ENCODE results near the gene SPTBN2.

The SPTBN2 gene

DNA sequence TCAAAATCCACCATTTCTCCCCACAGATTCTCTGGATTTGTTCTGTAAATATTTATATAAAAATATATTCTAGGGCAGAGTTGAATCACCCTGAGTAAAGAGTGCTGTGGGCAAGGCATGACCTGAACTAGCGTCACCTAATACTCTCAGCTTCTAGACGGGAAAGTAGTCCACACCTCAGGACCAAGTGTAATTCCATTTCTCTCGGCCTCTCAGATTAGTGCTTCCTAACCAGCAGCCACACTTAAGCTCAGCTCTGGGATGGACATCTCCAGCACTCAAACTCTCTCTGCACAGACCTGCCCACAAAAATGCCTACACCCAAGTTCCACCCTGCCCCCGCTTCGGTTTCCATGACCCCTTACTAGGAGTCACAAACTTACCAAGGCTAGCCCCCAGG lies 5.3 kb downstream of the SPTBN2 start:
- no peak overlapping the region for H2BK5ac ChIP-seq (ENCODE audit: low read length)
- no peak overlapping the region for H4K8ac ChIP-seq (ENCODE audit: low read depth, low read length)
- H3K4me2 ChIP-seq (ENCODE audit: low read length), result no peak overlapping the region
- WGBS (ENCODE audit: extremely low coverage, insufficient coverage, low lambda C conversion rate), result no CpG with 5 or more reads among the region's 5 CpGs
- no peak overlapping the region for H3K27ac ChIP-seq (ENCODE audit: low read depth, low read length)
- H4K5ac ChIP-seq (ENCODE audit: low read length), result no peak overlapping the region
- H3K4me1 ChIP-seq (ENCODE audit: control insufficient read depth, low read depth, low read length), result no peaks in the 10 kb centered on the region
- no peaks in the 10 kb centered on the region for H3K27me3 ChIP-seq (ENCODE audit: insufficient read depth, low read length, poor library complexity)
- H3K9ac ChIP-seq (ENCODE audit: low read length), result no peak overlapping the region
- no peak overlapping the region for H2AK5ac ChIP-seq (ENCODE audit: low read length)
- no peak overlapping the region for H3K23ac ChIP-seq (ENCODE audit: low read length)
- no peak overlapping the region for H3K56ac ChIP-seq (ENCODE audit: low read length)
- H3K4ac ChIP-seq (ENCODE audit: low read depth, low read length), result no peak overlapping the region
- no peak overlapping the region for H3K4me3 ChIP-seq (ENCODE audit: low read length)
- DNase-seq, result no peak
- peaks cover 7% of the 10 kb centered on the region for H3K79me1 ChIP-seq (ENCODE audit: low read length)
- H3K79me2 ChIP-seq (ENCODE audit: control insufficient read depth, insufficient read depth, low read length), result peaks cover 4% of the 10 kb centered on the region
- no peak overlapping the region for H2BK120ac ChIP-seq (ENCODE audit: low read depth, low read length)
- H3K36me3 ChIP-seq (ENCODE audit: control insufficient read depth, insufficient read depth, low read length), result no peaks in the 10 kb centered on the region
- H2BK15ac ChIP-seq (replicated peaks; ENCODE audit: low read depth), result no peak overlapping the region
- H3K18ac ChIP-seq (ENCODE audit: low read length), result no peak overlapping the region

DNA sequence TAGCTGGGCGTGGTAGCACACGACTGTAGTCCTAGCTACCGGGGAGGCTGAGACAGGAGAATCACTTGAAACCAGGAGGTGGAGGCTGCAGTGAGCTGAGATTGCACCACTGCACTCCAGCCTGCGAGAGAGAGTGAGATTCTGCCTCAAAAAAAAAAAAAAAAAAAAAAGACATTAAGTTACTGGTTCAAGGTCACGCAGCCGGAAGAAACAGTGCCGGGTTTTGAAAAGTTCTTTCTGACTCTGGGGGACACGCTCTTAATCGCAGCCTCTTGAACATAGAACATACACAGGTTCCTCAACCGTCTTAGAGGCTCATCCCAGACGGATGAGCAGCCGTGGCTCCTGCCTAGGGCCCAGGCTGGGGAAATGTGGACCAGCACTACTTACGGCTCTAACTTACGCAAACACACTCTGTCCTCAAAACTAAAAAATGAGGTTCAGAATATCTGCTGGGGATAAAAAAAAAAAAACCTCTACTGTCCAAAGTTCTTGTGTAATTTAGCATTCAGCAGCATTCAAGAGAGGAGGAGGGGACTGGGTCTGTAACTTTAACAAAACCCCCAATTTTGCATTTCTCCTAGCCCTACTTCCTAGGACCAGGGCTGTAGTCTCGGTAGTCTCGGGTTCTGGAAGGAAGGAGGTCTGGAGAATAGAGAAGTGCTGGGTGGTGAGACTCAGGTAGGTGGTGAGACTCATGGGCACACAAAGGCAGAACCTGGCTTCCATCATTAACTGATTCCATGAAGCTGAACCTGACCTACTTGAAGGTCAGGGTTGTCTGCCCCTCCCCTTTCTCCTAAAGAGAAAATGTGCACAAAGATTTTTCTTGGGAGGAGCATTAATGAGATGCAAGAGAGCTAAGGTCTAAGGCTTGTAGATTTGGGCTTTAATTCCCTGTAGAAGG lies 6.0 kb downstream of the SPTBN2 start:
- Histone ChIP-seq H3K79me1 (ENCODE audit: low read length) (peaks cover 7% of the 10 kb centered on the region), H3K56ac (ENCODE audit: low read length) (no peak overlapping the region), H4K5ac (ENCODE audit: low read length) (no peak overlapping the region), H3K4me3 (ENCODE audit: low read length) (no peak overlapping the region), H3K4ac (ENCODE audit: low read depth, low read length) (no peak overlapping the region), H3K18ac (ENCODE audit: low read length) (no peak overlapping the region), H3K27ac (ENCODE audit: low read depth, low read length) (no peak overlapping the region), H3K36me3 (ENCODE audit: control insufficient read depth, insufficient read depth, low read length) (no peaks in the 10 kb centered on the region), H4K8ac (ENCODE audit: low read depth, low read length) (no peak overlapping the region), H3K9ac (ENCODE audit: low read length) (no peak overlapping the region), H3K79me2 (ENCODE audit: control insufficient read depth, insufficient read depth, low read length) (peaks cover 4% of the 10 kb centered on the region), H2BK5ac (ENCODE audit: low read length) (no peak overlapping the region), H3K4me2 (ENCODE audit: low read length) (no peak overlapping the region), H2AK5ac (ENCODE audit: low read length) (no peak overlapping the region), H3K23ac (ENCODE audit: low read length) (no peak overlapping the region), H3K4me1 (ENCODE audit: control insufficient read depth, low read depth, low read length) (no peaks in the 10 kb centered on the region), H2BK120ac (ENCODE audit: low read depth, low read length) (no peak overlapping the region), H2BK15ac (replicated peaks; ENCODE audit: low read depth) (no peak overlapping the region), H3K27me3 (ENCODE audit: insufficient read depth, low read length, poor library complexity) (no peaks in the 10 kb centered on the region)
- no CpG with 5 or more reads among the region's 16 CpGs for WGBS (ENCODE audit: extremely low coverage, insufficient coverage, low lambda C conversion rate)
- no peak for DNase-seq

DNA sequence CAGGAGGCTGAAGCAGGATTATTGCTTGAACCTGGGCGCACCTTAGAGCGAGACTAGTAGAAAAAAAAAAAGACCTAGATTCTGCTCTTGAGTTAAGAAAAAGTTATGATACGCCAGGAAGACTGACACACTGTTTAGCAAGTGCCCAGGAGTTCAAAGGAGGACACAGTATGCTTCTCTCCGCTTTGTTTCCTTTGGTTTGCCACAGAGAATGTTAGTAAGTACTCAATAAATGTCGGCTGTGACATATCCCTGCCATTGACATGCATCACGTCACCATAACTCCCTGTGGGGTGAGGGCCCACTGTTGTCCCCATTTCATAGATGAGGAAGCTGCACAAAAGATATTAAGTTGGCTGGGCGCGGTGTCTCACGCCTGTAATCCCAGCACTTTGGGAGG lies 7.1 kb downstream of the SPTBN2 start:
- no peak for DNase-seq
- H3K23ac ChIP-seq (ENCODE audit: low read length), result no peak overlapping the region
- H2BK15ac ChIP-seq (replicated peaks; ENCODE audit: low read depth), result no peak overlapping the region
- no peak overlapping the region for H3K4me2 ChIP-seq (ENCODE audit: low read length)
- H3K36me3 ChIP-seq (ENCODE audit: control insufficient read depth, insufficient read depth, low read length), result no peaks in the 10 kb centered on the region
- no peak overlapping the region for H2AK5ac ChIP-seq (ENCODE audit: low read length)
- no peak overlapping the region for H3K4me3 ChIP-seq (ENCODE audit: low read length)
- no peak overlapping the region for H3K9ac ChIP-seq (ENCODE audit: low read length)
- peaks cover 7% of the 10 kb centered on the region for H3K79me1 ChIP-seq (ENCODE audit: low read length)
- no CpG with 5 or more reads among the region's 9 CpGs for WGBS (ENCODE audit: extremely low coverage, insufficient coverage, low lambda C conversion rate)
- H3K79me2 ChIP-seq (ENCODE audit: control insufficient read depth, insufficient read depth, low read length), result peaks cover 4% of the 10 kb centered on the region
- no peak overlapping the region for H4K5ac ChIP-seq (ENCODE audit: low read length)
- no peak overlapping the region for H2BK120ac ChIP-seq (ENCODE audit: low read depth, low read length)
- no peaks in the 10 kb centered on the region for H3K4me1 ChIP-seq (ENCODE audit: control insufficient read depth, low read depth, low read length)
- H3K56ac ChIP-seq (ENCODE audit: low read length), result no peak overlapping the region
- H3K27me3 ChIP-seq (ENCODE audit: insufficient read depth, low read length, poor library complexity), result no peaks in the 10 kb centered on the region
- no peak overlapping the region for H2BK5ac ChIP-seq (ENCODE audit: low read length)
- H3K27ac ChIP-seq (ENCODE audit: low read depth, low read length), result no peak overlapping the region
- H3K18ac ChIP-seq (ENCODE audit: low read length), result no peak overlapping the region
- no peak overlapping the region for H4K8ac ChIP-seq (ENCODE audit: low read depth, low read length)
- no peak overlapping the region for H3K4ac ChIP-seq (ENCODE audit: low read depth, low read length)

DNA sequence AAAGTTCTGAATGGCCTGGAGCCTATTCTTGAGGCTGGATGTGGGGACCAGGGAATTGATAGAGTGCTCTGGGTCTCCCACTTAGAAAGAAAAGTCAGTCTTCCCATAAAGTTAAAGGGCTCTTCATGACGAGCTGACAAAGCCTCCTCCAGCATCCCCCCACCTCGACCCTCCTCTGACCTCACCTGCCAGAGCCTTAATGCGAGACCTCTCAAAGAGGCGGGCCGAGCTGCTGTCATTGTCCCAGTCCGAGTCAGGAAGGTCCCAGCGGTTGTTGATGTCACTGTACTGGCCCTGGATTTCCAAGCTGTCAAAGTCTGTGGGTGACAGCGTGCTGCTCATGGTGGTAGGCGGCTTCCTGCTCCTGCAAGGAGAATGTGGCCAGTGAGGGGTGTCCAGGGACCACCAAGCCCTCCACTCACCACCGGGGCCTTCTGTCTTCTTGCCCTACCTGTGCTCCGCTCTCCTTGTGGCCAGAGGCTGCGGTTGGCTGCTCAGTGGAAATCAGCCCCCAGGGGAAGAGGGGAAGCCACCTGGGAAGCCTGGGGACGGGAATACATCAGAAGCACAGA lies 8.0 kb downstream of the SPTBN2 start:
- no peaks in the 10 kb centered on the region for H3K27me3 ChIP-seq (ENCODE audit: insufficient read depth, low read length, poor library complexity)
- H2BK5ac ChIP-seq (ENCODE audit: low read length), result no peak overlapping the region

DNA sequence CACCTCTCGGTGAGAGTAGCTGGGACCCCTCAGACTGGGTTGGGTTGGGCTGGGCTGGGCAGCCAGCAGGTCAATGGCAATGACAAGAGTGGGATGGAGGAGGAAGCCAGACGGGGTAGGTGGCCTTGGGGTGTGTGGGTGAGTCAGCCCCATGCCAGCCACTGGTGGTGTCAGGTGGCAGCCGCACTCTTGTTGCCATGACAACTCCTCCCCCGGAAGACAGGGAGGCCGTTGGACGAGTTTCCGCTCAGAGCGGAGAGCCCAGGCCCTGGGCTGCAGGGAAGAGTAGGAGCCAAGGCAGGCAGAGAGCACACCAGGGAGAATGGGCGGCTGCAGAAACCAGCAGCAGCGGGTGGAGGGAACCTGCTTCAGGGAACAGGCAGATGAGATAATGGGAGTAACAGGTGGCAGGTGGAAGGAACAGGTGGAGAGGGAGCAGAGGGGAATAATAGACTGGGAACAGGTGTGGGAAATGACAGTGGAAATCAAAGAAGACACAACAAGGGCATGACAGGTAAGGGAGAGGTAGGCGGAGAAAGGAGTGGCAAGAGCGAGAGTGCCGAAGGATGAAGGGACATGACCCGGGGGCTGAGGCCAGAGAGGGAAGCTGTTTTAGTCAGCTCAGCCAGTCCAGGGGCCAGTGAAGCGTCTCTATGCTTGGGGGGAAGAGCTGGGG lies 8.7 kb downstream of the SPTBN2 start:
- Histone ChIP-seq H3K4me2 (ENCODE audit: low read length) (no peak overlapping the region), H3K27me3 (ENCODE audit: insufficient read depth, low read length, poor library complexity) (no peaks in the 10 kb centered on the region), H4K8ac (ENCODE audit: low read depth, low read length) (no peak overlapping the region), H4K5ac (ENCODE audit: low read length) (no peak overlapping the region), H3K79me1 (ENCODE audit: low read length) (peaks cover 3% of the 10 kb centered on the region), H3K4me1 (ENCODE audit: control insufficient read depth, low read depth, low read length) (no peaks in the 10 kb centered on the region), H2AK5ac (ENCODE audit: low read length) (no peak overlapping the region), H3K36me3 (ENCODE audit: control insufficient read depth, insufficient read depth, low read length) (no peaks in the 10 kb centered on the region), H2BK120ac (ENCODE audit: low read depth, low read length) (no peak overlapping the region), H3K9ac (ENCODE audit: low read length) (no peak overlapping the region), H3K79me2 (ENCODE audit: control insufficient read depth, insufficient read depth, low read length) (no peaks in the 10 kb centered on the region), H2BK15ac (replicated peaks; ENCODE audit: low read depth) (no peak overlapping the region), H2BK5ac (ENCODE audit: low read length) (no peak overlapping the region), H3K4ac (ENCODE audit: low read depth, low read length) (no peak overlapping the region), H3K4me3 (ENCODE audit: low read length) (no peak overlapping the region), H3K56ac (ENCODE audit: low read length) (no peak overlapping the region), H3K27ac (ENCODE audit: low read depth, low read length) (no peak overlapping the region), H3K23ac (ENCODE audit: low read length) (no peak overlapping the region), H3K18ac (ENCODE audit: low read length) (no peak overlapping the region)
- no CpG with 5 or more reads among the region's 15 CpGs for WGBS (ENCODE audit: extremely low coverage, insufficient coverage, low lambda C conversion rate)
- DNase-seq, result peak; percentile 93

More for the DNA sequence above, 8.0 kb downstream of the SPTBN2 start:
- Histone ChIP-seq H3K36me3 (ENCODE audit: control insufficient read depth, insufficient read depth, low read length) (no peaks in the 10 kb centered on the region), H2AK5ac (ENCODE audit: low read length) (no peak overlapping the region), H3K23ac (ENCODE audit: low read length) (no peak overlapping the region), H2BK120ac (ENCODE audit: low read depth, low read length) (no peak overlapping the region), H3K27ac (ENCODE audit: low read depth, low read length) (no peak overlapping the region), H4K8ac (ENCODE audit: low read depth, low read length) (no peak overlapping the region), H4K5ac (ENCODE audit: low read length) (no peak overlapping the region), H3K4me3 (ENCODE audit: low read length) (no peak overlapping the region), H3K79me2 (ENCODE audit: control insufficient read depth, insufficient read depth, low read length) (no peaks in the 10 kb centered on the region), H2BK15ac (replicated peaks; ENCODE audit: low read depth) (no peak overlapping the region), H3K56ac (ENCODE audit: low read length) (no peak overlapping the region), H3K18ac (ENCODE audit: low read length) (no peak overlapping the region), H3K4me1 (ENCODE audit: control insufficient read depth, low read depth, low read length) (no peaks in the 10 kb centered on the region), H3K9ac (ENCODE audit: low read length) (no peak overlapping the region), H3K4me2 (ENCODE audit: low read length) (no peak overlapping the region), H3K4ac (ENCODE audit: low read depth, low read length) (no peak overlapping the region), H3K79me1 (ENCODE audit: low read length) (peaks cover 3% of the 10 kb centered on the region)
- WGBS (ENCODE audit: extremely low coverage, insufficient coverage, low lambda C conversion rate), result no CpG with 5 or more reads among the region's 13 CpGs
- no peak for DNase-seq
